Prostate gland (tissue), 2 donors: ENCODE measurements around the gene RPS10.

ENCODE experiments used
- CTCF ChIP-seq, 4 experiments: fragments of 200-600 bp in 2 of 4; fragments of 450-650 bp in 2 of 4; sonication (generic) in 2 of 4; IDR thresholded peaks; 1 replicate in 3 of 4; 2 replicates in 1 of 4; pipeline ENCODE4 v1.5.1; 2016 to 2019; ENCODE audit warnings: antibody characterized with exemption in 4 of 4, mild to moderate bottlenecking in 2 of 4, moderate library complexity in 2 of 4
- POLR2A ChIP-seq: fragments of 450-650 bp; IDR thresholded peaks from one replicate; pipeline ENCODE4 v1.6.1; 2016; ENCODE audit warnings: antibody characterized with exemption, mild to moderate bottlenecking
- POLR2AphosphoS5 ChIP-seq: sonication (generic); formaldehyde crosslinking; IDR thresholded peaks from one replicate; pipeline ENCODE4 v1.6.1; 2017; ENCODE audit warnings: antibody characterized with exemption

- TF ChIP-seq POLR2A = no peak
- TF ChIP-seq CTCF (IDR thresholded peaks at IDR 0.05) = no peak
- TF ChIP-seq POLR2AphosphoS5 = no peak
Observed at GRCh38 chr6:34374508-34374907, 51.4 kb downstream of the RPS10 start.
